ENCODE measurements around the gene ABI3BP.

The ABI3BP gene

DNA sequence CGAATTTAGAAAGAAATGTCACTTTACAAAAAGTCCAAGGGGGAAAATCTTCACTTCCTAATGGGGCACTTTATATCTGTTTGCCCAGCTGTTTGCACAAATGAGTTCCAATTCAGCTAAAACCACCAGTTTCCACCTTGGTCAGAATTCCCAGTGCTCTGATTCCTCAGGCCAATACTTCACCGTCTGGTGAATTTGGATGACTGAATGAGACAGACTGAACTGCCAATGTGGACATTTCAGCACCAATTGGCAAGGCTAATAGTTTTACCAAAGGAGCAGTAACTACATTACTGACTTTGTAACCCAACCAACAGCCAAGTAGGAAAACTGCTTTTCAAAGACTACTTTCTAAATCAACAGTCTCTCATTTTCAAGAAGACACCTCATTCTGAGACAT, 51.8 kb downstream of the ABI3BP start:
- FAIRE-seq, result no peak

DNA sequence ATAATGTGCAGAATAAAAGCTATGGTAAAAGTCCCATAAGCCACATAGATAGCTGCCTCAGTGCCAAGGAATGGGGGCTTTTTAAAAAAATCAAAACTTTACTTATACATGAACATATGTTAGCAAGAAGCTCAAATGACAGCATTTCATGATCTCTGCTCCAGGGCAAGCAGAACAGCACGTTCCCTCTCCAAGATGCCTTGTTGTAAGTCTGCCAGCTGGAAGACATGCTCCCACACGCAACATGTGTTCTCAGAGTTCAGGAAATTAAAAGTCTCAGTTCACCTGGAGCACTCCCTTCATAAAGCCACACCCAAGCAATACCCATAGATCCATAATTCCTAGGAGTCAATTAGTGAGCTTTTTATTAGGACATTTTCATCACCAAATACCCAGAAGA, 52.2 kb downstream of the ABI3BP start:
- no peak for FAIRE-seq

DNA sequence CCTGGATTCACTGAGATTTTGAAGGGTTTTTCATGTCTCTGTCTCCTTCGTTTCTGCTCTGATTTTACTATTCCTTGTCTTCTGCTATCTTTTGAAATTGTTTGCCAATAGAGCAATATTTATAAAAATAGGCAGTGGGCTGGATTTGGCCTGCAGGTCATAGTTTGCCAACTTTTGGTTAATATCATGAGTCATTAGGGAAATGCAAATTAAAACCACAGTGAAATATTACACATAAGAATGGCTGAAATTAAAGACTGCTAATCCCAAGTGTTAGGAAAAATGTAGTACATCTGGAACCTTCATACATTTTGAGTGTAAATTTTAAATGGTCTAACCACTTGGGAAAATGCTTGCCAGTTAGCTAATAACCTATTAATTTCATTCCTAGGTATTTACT, 56.3 kb downstream of the ABI3BP start:
- FAIRE-seq, result no peak

DNA sequence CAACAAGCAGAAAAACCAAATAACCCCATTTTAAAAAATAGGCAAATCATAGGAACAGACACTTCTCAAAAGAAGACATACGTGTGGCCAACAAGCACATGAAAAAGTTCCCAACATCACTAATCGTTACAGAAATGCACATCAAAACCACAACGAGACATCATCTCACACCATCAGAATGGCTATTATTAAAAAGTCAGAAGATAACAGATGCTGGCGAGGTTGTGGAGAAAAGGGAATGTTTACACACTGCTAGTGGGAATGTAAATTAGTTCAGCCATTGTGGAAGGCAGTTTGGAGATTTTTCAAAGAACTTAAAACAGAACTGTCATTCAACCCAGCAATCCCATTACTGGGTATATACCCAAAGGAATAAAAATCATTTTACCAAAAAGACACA, 60.7 kb downstream of the ABI3BP start:
- no peak for FAIRE-seq

DNA sequence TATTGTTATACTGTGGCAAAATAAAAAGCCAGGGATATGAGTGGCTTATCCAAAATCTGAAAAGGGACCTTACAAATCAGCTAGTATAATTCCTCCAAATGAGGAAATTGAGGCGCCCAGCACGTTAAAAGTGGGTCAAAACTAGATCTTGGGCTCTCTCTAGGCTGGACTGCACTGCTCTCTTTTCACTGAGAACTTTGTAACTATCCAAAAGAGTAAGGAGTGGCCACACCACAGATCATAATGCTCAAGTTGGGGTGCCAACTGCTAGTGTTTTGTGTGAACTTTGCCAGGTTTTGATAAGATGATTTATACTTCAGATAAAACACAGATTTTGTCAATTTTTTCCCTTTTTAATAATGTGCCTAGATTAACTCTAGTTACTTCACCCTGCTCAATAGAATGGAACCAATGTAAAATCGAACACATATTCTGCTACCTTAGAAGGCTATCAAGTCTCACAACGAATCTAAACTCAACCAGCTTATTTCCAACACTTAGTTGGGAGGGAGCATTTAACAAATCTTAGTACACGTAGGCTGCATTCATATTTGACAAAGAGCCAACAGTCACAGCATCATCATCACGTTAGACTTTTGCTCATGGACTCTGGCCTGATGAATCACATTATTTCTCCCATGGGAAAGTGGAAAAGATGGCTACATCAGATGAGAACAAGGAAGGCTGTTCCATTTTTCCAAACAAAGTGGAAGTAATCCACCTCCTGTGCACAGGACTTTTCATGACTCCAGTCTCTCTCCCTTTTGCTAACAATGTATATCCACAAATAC, 64.4 kb downstream of the ABI3BP start:
- FAIRE-seq, result no peak

DNA sequence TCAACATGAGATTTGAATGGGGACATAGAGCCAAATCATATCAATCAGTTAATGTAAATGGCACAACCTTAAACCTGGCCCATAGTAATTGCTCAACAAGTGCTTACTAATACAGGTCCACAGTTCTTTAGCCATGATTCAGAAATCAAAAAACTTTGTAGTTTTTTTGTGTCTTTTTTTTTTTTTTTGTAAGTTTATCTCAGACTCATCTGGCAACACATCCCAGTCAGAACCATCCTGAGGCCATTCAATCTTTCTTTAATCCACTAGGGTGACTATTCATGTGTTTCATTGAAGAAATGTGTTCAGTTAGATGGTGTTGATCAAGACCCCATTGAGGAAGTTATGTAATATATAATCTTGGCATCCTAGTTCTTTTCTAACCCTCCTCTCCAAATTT, 65.4 kb downstream of the ABI3BP start:
- no peak for FAIRE-seq

DNA sequence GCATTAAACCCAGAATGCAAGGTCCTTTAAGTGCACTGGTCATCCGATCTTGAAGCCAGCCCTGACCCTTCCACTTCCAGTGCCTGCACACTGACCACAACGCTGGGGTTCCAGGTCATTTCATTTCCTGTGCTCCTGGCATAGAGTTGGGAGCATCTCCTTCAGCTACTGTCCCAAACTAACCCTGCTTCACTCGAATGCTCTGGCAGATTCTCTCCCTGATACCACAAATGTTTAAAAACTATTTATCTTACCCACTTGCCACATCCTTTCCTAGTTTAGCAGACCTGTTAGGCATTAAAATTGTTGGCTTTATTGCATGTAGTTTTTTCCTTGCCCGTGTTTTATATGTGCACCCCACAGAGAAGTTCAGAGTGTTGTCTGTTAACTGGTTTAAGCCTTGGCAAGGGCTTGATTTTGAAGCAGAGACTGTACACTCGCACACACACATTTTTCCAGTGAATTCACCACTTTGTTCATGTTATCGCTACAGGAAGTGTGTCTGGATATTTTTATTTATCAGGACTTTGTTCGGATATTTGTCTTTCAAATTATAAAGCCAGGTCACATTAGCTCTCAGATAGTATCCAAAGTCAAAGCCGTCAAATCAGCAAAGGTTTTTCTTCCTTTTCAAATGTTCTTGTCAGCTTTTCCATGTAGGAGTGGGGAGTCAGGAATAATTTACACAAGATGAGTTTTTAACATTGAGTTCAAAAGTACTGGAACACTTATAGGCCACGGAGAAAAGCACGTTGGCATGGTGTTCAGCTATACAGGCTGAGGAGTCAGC, 77.3 kb downstream of the ABI3BP start:
- no peak for FAIRE-seq

DNA sequence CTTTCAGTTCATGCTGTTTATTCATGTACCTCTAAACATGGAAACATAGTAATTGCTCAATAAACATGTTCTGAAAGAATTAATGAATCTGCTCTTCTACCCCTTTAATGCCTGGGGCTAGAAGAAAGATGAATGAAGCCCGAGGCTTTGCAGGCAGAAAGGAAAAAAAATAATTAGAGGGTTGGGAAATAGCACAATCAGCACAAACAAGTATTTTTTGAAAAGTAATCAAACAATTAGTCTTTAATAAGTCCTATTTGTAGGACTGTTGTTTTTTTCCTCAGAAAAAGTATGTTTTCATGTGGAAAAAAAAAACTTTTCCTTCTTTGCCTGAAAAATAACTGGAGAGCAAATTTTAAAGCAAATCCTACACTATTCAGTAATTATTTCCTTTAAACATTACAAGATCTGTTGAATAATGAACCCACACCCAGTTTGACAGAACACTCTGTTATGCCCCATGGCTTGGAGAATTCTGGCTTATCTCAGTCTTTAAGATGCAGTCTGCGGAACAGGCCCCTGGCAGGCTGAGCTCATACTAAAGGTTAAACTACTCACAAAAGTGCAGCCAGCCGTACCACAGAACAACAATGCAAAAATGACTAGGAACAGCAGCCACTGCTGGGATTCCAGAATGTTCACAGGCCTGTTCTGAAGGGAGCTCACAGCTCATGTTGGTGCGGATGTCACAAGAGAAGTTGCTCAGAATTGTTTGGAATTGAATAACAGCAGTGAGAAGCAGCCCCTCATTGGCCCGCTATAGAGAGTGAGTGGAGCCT, 79.2 kb downstream of the ABI3BP start:
- FAIRE-seq, result no peak

DNA sequence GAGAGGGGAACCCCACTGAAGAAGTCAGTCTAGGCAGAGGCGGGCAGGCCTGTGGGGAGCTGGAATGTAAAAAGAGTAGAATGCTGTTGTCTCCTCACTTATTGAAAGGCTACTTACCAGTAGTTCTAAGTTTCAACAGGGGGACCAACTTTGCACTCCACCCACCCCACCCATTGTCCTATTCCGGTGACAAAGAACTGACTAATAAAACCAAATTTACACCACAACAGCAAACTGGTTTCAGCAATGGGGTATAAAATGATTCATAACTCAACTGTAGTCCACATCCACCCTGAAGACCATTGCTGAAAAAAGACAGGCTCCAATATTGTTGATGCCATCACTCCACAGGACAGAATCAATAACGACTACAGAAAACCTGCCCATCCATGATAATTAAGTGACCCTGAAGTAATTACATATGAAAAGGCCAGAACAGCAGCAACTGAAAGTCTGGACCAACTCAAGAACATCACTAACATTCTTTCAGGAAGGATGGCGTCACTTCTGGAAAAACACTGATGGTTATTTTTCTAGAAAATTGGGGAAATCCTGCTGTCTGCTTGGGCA, 80.2 kb downstream of the ABI3BP start:
- FAIRE-seq, result no peak

DNA sequence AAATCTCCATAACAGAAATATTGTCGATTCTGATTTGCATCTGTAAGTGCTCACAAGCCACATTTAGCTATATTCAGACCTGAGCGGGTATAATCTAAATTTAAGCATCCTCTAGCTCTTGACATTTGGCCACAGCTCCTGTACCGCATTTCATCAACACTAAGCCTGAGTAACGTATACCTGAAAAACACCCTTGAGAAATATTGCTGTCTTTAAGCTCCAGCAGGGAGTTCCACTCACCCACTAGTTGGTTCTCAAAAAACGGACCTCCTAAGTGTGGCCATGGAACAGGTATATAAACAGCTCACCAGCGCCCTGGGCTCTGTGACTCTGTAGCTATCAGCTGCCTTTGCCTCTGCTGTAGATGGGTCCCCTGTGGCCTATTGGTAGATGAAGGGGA, 80.7 kb downstream of the ABI3BP start:
- no peak for FAIRE-seq

DNA sequence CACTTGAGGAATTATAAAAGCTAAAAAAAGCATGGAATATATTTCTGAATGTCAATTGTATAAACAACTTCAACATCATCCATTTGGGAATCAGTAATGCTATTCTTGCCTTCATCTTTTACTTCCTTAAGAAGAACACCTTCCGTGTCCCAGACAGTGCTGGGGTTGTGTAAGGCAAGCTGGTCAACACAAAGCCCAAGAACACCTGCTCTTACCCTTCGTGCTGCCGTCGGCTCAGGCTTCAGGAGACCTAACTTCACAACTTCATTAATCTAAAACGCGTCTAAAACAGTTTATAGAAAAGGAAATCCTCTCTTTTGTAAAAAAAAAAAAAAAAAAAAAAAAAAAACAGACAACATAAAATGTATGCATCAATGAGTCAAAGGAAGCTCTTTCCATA, 81.3 kb downstream of the ABI3BP start:
- no peak for FAIRE-seq

DNA sequence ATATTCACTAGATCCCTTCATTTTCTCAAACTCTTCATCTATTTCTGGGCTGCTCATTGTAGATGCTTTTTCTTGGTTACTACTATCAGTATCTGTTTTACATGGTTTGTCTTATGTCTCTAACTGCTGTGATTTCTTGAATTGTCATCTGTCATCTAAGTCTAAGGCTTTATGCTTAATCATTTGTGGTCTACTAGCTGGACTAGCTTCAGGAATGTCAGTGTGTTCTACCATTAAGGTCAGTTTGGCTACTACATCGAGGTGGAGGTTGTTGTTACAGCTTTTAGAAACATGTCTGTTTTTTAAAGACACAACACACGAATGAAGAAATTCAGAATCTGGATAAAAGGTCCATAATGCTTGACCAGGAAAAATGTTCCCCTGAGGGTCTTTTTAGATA, 82.2 kb downstream of the ABI3BP start:
- no peak for FAIRE-seq

DNA sequence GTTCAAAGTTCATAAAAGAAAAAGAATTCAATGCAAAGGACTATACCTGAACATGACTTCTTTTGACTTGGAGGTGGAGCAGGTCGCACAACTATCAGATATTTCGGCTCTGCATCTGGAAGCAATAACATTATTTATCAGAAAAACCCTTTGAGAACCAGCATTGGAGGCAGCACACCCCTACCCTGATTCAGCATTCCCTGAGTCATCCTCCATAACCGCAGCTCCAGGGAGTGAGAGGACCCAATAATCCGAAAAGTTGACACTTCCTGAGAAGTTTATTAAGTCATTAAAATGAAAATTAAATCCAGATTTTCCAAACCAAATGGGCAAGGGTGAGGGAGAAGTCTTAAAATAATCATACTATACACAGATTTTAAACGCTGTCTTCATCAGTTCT, 90.6 kb downstream of the ABI3BP start:
- FAIRE-seq, result no peak

DNA sequence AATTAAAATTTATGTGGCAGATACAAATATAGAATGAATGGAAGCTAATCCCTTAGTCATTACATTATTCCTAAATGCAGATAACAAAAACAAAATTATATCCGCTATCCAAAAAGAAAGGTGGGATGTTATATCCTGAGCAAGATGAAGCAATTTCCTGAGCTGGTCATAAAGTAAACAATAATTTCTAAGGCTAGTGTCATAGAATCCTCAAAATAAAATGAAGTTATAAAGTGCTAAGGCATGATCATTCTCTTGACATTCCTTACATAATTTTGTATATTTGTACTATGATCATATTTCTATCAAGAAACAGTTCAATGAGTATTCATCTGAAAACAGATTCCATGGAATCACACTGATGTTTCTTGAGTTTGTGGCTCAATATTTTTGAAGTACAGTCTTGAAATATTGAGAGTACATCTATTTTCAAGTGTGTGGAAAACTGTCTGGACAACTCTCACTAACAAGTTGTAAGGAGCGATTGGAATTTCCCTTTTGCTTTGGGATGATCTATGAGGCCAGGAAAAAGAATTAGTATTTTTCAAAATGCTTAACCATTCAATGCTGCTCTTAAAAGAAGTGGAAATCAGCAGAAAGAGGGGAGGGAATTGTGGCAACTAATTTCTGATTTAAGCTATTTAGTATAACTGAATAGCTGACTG, 92.4 kb downstream of the ABI3BP start:
- no peak for FAIRE-seq

DNA sequence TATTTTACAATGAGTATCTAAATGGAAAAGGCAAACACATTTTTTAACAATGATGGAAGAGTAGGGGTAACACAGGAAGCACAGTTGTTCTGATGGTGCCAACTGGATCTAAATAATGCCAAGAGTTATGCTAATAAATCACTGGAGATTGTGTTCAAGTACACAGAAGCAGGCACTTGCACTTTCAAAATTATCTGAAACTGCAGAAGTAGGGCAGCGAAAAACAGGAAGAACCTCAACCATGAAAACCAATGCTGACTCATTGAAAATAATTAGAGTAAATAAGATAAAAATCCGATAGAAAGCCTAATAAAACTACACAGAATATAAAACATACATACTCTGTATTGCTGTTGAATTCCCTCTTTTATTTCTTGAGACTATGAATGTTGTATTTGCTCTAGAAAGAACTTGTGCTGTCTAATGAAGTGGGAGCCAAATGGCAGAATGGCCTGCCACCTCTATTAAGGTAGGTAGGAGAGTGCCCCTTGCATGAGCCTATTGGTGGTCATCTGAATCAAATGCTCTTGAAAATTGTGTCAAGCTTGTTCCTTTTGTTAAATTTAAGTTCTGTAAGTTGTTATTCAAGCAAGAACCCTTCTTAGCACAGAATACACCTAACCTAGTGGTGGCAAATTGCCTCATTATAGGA, 93.7 kb downstream of the ABI3BP start:
- FAIRE-seq, result no peak

DNA sequence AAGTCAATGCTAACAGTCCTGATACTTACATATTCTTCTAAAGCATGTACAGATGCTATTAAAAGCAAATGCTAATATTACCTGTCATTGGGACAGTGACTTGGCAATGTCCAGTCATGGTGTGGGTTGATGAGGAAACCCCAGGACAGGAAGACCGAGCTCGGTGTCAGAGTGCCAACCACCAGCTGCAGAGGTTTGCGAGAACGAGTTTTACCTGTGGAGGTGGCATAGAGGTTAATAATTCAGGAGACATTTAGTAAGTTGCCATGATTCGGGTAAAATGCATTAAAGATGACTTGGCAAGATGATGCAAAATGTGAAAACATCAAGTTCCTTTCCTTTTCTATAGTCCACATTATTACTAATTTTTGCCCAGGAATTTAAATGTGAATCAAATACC, 94.5 kb downstream of the ABI3BP start:
- FAIRE-seq, result no peak

DNA sequence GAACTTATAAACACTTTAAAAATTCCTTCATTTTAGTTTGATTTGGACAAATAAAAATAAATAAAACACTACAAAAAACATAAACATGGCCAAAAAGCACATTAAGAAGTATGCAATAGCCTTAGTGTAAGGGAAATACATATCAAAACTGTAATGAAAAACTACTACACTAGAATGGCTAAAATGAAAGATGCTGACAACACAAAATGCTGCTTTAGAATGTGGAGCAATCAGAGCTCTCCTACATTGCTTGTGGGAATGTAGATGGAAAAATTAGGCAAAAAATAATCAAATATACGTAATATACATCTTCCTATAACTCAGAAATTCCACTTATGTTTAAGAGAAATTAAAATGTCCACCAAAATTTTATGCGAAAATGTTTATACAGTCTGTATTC, 96.2 kb downstream of the ABI3BP start:
- FAIRE-seq, result no peak

DNA sequence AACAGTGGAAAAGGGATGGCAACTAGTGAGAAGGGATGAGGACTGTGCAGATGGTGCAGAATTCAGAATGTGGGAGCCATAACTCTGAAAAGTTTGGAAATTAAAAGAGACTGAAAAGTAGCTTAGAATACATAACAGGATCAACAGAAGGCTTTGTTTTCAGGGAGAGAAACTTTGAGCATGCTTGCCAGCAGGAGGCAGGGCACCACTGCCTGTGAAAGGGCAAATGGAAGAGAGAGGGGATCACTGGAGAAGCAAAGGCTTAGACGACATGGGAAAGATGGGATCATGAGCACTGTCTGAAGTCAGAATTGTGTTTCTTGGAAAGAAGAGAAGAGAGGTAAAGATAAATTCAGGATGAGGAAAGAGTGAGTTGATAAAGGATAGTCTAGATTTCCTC, 99.6 kb downstream of the ABI3BP start:
- no peak for FAIRE-seq

DNA sequence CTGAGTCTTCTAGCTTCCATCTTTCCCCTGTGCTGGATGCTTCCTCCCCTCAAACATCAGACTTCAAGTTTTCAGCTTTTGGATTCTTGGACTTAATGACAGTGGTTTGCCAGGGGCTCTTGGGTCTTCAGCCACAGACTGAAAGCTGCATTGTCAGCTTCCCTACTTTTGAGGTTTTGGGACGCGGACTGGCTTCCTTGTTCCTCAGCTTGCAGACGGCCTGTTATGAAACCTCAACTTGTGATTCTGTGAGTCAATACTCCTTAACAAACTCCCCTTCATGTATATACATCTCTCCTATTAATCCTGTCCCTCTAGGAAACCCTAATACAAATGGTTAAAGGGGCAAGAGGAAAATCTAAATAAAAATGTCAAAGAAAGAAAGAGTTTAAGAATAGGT, 100.1 kb downstream of the ABI3BP start:
- no peak for FAIRE-seq

DNA sequence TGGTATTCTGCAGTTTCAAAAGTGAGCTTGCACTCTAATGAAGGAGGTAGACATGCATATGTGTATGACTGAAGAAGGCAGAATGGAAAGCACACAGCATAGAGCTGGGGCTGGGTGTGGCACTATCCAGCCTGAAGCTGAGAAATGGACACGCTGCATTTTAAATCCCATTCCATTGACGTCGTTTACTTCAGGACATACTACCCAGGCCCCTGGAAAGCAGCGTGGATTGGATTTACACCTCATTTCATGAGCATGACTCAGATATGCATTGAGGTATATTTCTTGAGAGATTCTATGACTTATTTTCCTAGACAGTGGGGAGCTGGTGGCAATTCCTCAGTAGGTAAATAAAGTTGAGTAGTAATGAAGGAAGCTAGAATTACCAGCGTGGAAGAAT, 101.4 kb downstream of the ABI3BP start:
- FAIRE-seq, result no peak

DNA sequence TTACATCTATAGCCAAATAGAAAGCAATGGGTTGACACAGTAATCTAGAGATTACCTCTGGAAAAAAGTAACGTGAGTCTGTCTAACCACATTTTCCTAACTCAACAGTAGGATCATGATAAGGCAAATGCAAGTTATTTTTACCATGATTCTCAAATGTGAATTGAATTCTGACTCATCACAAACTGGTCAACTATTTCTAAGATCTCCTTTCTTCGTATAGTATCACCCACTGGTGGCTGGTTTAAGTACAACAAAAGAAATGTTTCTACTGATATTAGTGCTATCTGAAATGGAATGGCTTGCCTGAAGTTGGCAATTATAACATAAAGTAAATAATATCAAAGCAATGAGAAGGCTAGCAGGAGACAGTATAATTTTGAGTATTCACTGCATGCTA, 102.2 kb downstream of the ABI3BP start:
- no peak for FAIRE-seq

DNA sequence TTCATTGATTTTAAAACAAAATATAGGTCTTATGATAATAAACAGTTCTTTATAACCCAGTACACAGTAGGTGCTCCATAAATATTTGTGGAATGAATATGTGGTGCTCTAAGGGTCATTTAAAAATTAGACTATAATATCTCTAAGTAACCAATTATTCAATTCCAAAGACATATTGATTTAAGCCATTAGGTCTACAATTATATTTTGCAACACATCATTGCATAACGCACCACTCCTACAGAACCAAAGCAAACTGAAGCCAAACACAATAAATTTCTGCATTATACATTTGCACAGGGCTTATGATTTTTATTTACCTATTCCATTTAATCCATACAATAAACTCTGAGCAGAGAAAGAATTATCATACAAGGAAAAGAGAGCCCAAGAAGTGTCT, 104.3 kb downstream of the ABI3BP start:
- FAIRE-seq, result no peak

Measured in G401.6 (cell line).